MG63 (cell line): ENCODE measurements around the gene TRIO. TPM values are rescaled to one million over a fixed set of nuclear protein-coding genes. Genes with fewer than 3 reads are reported as not detected.

Experiments
- DNase-seq: peaks from one replicate; pipeline ENCODE4 v3.0.0-alpha.2; 2020
- H3K27me3 ChIP-seq: fragments of 250-450 bp; sonication (Bioruptor Pico); 2 replicates; pipeline ENCODE4 v1.5.1; 2020; ENCODE audit warnings: mild to moderate bottlenecking, moderate library complexity
- H3K36me3 ChIP-seq: fragments of 250-450 bp; sonication (Bioruptor Pico); 2 replicates; pipeline ENCODE4 v1.5.1; 2020; ENCODE audit warnings: mild to moderate bottlenecking, moderate library complexity
- H3K4me3 ChIP-seq: fragments of 250-450 bp; sonication (Bioruptor Pico); 2 replicates; pipeline ENCODE4 v1.5.1; 2020; ENCODE audit warnings: mild to moderate bottlenecking, moderate library complexity
- H3K9me3 ChIP-seq: fragments of 250-450 bp; sonication (Bioruptor Pico); 2 replicates; pipeline ENCODE4 v1.5.1; 2020; ENCODE audit warnings: mild to moderate bottlenecking, moderate library complexity
- total RNA-seq: library from RNA; depleted of rRNA; stranded (reverse); fragments of >200 nt; shearing (Covaris generic); gene quantifications from 2 replicates; pipeline ENCODE4 v1.2.3, GENCODE V29; 2014; ENCODE audit warnings: low replicate concordance

The TRIO gene
- total RNA-seq, 1 experiment from 2014 or later, result 123 TPM

- Histone ChIP-seq H3K9me3 (no peaks in the 10 kb centered on the region), H3K36me3 (peaks cover 24% of the 10 kb centered on the region), H3K4me3 (peak overlapping the region; percentile 10; the same call in 1 of the 2 replicates), H3K27me3 (no peaks in the 10 kb centered on the region)
- peak; percentile 99 for DNase-seq
These were observed 121.6 kb downstream of the TRIO start for GRCh38 chr5:14264605-14265316.

- H3K4me3 ChIP-seq, result no peak overlapping the region
- H3K36me3 ChIP-seq, result peaks cover 24% of the 10 kb centered on the region
- no peaks in the 10 kb centered on the region for H3K27me3 ChIP-seq
- H3K9me3 ChIP-seq, result no peaks in the 10 kb centered on the region
- DNase-seq, result peak; percentile 73
These were observed 122.4 kb downstream of the TRIO start for GRCh38 chr5:14265570-14265969.

- Histone ChIP-seq H3K4me3 (no peak overlapping the region), H3K27me3 (no peaks in the 10 kb centered on the region), H3K36me3 (peaks cover 30% of the 10 kb centered on the region), H3K9me3 (no peaks in the 10 kb centered on the region)
- no peak for DNase-seq
These were observed 123.0 kb downstream of the TRIO start for GRCh38 chr5:14266171-14266570.

GRCh38 chr5:14266686-14267085 is 123.5 kb downstream of the TRIO start:
- no peaks in the 10 kb centered on the region for H3K27me3 ChIP-seq
- no peak overlapping the region for H3K4me3 ChIP-seq
- H3K9me3 ChIP-seq, result no peaks in the 10 kb centered on the region
- no peak for DNase-seq
- peaks cover 35% of the 10 kb centered on the region for H3K36me3 ChIP-seq

- H3K9me3 ChIP-seq, result no peaks in the 10 kb centered on the region
- DNase-seq, result no peak
These were observed 124.2 kb downstream of the TRIO start for GRCh38 chr5:14267166-14267838.

GRCh38 chr5:14267991-14268708 is 125.0 kb downstream of the TRIO start:
- Histone ChIP-seq H3K9me3 (no peaks in the 10 kb centered on the region), H3K36me3 (peaks cover 49% of the 10 kb centered on the region), H3K4me3 (no peak overlapping the region), H3K27me3 (no peaks in the 10 kb centered on the region)
- peak; percentile 80 for DNase-seq

More at GRCh38 chr5:14267166-14267838, 124.2 kb downstream of the TRIO start:
- Histone ChIP-seq H3K4me3 (no peak overlapping the region), H3K36me3 (peaks cover 41% of the 10 kb centered on the region), H3K27me3 (no peaks in the 10 kb centered on the region)

GRCh38 chr5:14268738-14269137 is 125.6 kb downstream of the TRIO start:
- Histone ChIP-seq H3K36me3 (peaks cover 55% of the 10 kb centered on the region), H3K9me3 (no peaks in the 10 kb centered on the region), H3K4me3 (no peak overlapping the region), H3K27me3 (no peaks in the 10 kb centered on the region)
- DNase-seq, result peak; percentile 51

- H3K9me3 ChIP-seq, result no peaks in the 10 kb centered on the region
- no peak for DNase-seq
- no peak overlapping the region for H3K4me3 ChIP-seq
- H3K27me3 ChIP-seq, result no peaks in the 10 kb centered on the region
- peaks cover 62% of the 10 kb centered on the region for H3K36me3 ChIP-seq
These were observed 126.3 kb downstream of the TRIO start for GRCh38 chr5:14269395-14269794.

GRCh38 chr5:14270209-14270702 is 127.1 kb downstream of the TRIO start:
- DNase-seq, result peak; percentile 83
- Histone ChIP-seq H3K36me3 (peaks cover 70% of the 10 kb centered on the region), H3K27me3 (no peaks in the 10 kb centered on the region), H3K4me3 (no peak overlapping the region), H3K9me3 (no peaks in the 10 kb centered on the region)

- no peak overlapping the region for H3K4me3 ChIP-seq
- DNase-seq, result no peak
These were observed 129.5 kb downstream of the TRIO start for GRCh38 chr5:14272548-14273205.

GRCh38 chr5:14273207-14273767 is 130.1 kb downstream of the TRIO start:
- Histone ChIP-seq H3K9me3 (no peaks in the 10 kb centered on the region), H3K27me3 (no peaks in the 10 kb centered on the region), H3K36me3 (peaks cover 89% of the 10 kb centered on the region), H3K4me3 (no peak overlapping the region)
- no peak for DNase-seq

More at GRCh38 chr5:14272548-14273205, 129.5 kb downstream of the TRIO start:
- Histone ChIP-seq H3K9me3 (no peaks in the 10 kb centered on the region), H3K36me3 (peaks cover 87% of the 10 kb centered on the region), H3K27me3 (no peaks in the 10 kb centered on the region)

GRCh38 chr5:14276380-14276779 is 133.2 kb downstream of the TRIO start:
- Histone ChIP-seq H3K36me3 (peaks cover 96% of the 10 kb centered on the region), H3K4me3 (no peak overlapping the region), H3K9me3 (no peaks in the 10 kb centered on the region), H3K27me3 (no peaks in the 10 kb centered on the region)
- DNase-seq, result no peak

GRCh38 chr5:14277385-14278320 is 134.5 kb downstream of the TRIO start:
- H3K4me3 ChIP-seq, result no peak overlapping the region
- no peak for DNase-seq
- no peaks in the 10 kb centered on the region for H3K9me3 ChIP-seq
- peaks cover 96% of the 10 kb centered on the region for H3K36me3 ChIP-seq
- no peaks in the 10 kb centered on the region for H3K27me3 ChIP-seq

- DNase-seq, result no peak
- peaks cover 93% of the 10 kb centered on the region for H3K36me3 ChIP-seq
These were observed 137.2 kb downstream of the TRIO start for GRCh38 chr5:14280294-14280854.

GRCh38 chr5:14281746-14282181 is 138.6 kb downstream of the TRIO start:
- H3K9me3 ChIP-seq, result no peaks in the 10 kb centered on the region
- peaks cover 96% of the 10 kb centered on the region for H3K36me3 ChIP-seq
- DNase-seq, result no peak
- no peak overlapping the region for H3K4me3 ChIP-seq
- H3K27me3 ChIP-seq, result no peaks in the 10 kb centered on the region

More at GRCh38 chr5:14280294-14280854, 137.2 kb downstream of the TRIO start:
- no peaks in the 10 kb centered on the region for H3K27me3 ChIP-seq
- no peaks in the 10 kb centered on the region for H3K9me3 ChIP-seq
- no peak overlapping the region for H3K4me3 ChIP-seq
